H1 (cell line): Measurements from ENCODE around the gene RAD51B. TPM values are rescaled to one million over a fixed set of nuclear protein-coding genes. Genes with fewer than 3 reads are reported as not detected.

Source experiments
- CTCF ChIA-PET: fragments of 300-600 bp; sonication (Branson Sonifier 250); formaldehyde crosslinking; loops from one replicate; lab custom pipeline; 2021; ENCODE audit not compliant: partially characterized antibody; lab: Charles Lee
- POLR2A ChIA-PET: fragments of 300-600 bp; sonication (Branson Sonifier 250); formaldehyde crosslinking; loops from one replicate; lab custom pipeline; 2021; ENCODE audit warnings: inconsistent platforms; ENCODE audit not compliant: partially characterized antibody; lab: Charles Lee
- DNase-seq, 2 experiments: peaks; one replicate each; pipeline versions ENCODE4 v3.0.0 to v3.0.0-alpha.2; 2010 to 2022; ENCODE audit warnings: low spot score in 2 of 2, low read depth in 1 of 2, mixed read lengths in 1 of 2
- FAIRE-seq: peaks from 2 replicates; lab custom pipeline; 2011; peaks lifted over from hg19 to GRCh38; lab: Jason Lieb, UNC
- H2AFZ ChIP-seq: 2 replicates; pipeline ENCODE4 v1.8.1; 2012; ENCODE audit warnings: low read length, inconsistent platforms
- H2AK5ac ChIP-seq: 2 replicates; pipeline ENCODE4 v1.6.1; 2013; ENCODE audit warnings: low read depth, low read length
- H2BK120ac ChIP-seq: replicated peaks from 2 replicates; pipeline ENCODE3; 2013; ENCODE audit warnings: low read depth, low read length, inconsistent platforms
- H2BK12ac ChIP-seq: 2 replicates; pipeline ENCODE4 v1.6.1; 2013; ENCODE audit warnings: low read depth, low read length
- H2BK15ac ChIP-seq: 2 replicates; pipeline ENCODE4 v1.6.1; 2013; ENCODE audit warnings: low read length
- H2BK20ac ChIP-seq: 2 replicates; pipeline ENCODE4 v1.6.1; 2013; ENCODE audit warnings: low read length
- H2BK5ac ChIP-seq: 2 replicates; pipeline ENCODE4 v1.6.1; 2013; ENCODE audit warnings: low read depth, low read length
- H3K14ac ChIP-seq: 2 replicates; pipeline ENCODE4 v1.6.1; 2013; ENCODE audit warnings: inconsistent platforms; ENCODE audit not compliant: insufficient read length
- H3K18ac ChIP-seq: 2 replicates; pipeline ENCODE4 v1.6.1; 2013; ENCODE audit warnings: low read length; ENCODE audit errors: extremely low read depth
- H3K23ac ChIP-seq: 2 replicates; pipeline ENCODE4 v1.6.1; 2013; ENCODE audit warnings: inconsistent platforms; ENCODE audit not compliant: insufficient read length
- H3K23me2 ChIP-seq: 2 replicates; pipeline ENCODE4 v1.6.1; 2013; ENCODE audit warnings: low read depth, low read length
- H3K27ac ChIP-seq: 2 replicates; pipeline ENCODE4 v1.6.1; 2011; ENCODE audit warnings: low read depth, low read length, inconsistent platforms
- H3K27me3 ChIP-seq, 4 experiments: replicated peaks in 1 of 4; 1 replicate in 1 of 4; 2 replicates in 3 of 4; pipeline versions ENCODE4 v1.6.1 to v1.8.1; 2011 to 2013; ENCODE audit warnings: low read length in 3 of 4, mild to moderate bottlenecking in 3 of 4, inconsistent platforms in 2 of 4, mixed read lengths in 2 of 4, moderate library complexity in 1 of 4; ENCODE audit not compliant: control insufficient read depth in 3 of 4, insufficient read depth in 3 of 4; ENCODE audit errors: extremely low read depth in 1 of 4
- H3K36me3 ChIP-seq, 4 experiments: 2 replicates each; pipeline versions ENCODE4 v1.6.1 to v1.8.1; 2011 to 2013; ENCODE audit warnings: mild to moderate bottlenecking in 4 of 4, low read length in 3 of 4, moderate library complexity in 2 of 4, control low read depth in 1 of 4, inconsistent platforms in 1 of 4; ENCODE audit not compliant: insufficient read depth in 4 of 4, control insufficient read depth in 2 of 4
- H3K4ac ChIP-seq: replicated peaks from 2 replicates; pipeline ENCODE3; 2013; ENCODE audit warnings: low read length, low read depth, mixed read lengths, inconsistent platforms; ENCODE audit not compliant: insufficient read length
- H3K4me1 ChIP-seq, 4 experiments: replicated peaks in 1 of 4; 1 replicate in 1 of 4; 2 replicates in 3 of 4; pipeline versions ENCODE4 v1.6.1 to v1.8.1; 2011 to 2013; ENCODE audit warnings: low read length in 3 of 4, inconsistent platforms in 2 of 4, mixed read lengths in 1 of 4; ENCODE audit not compliant: insufficient read depth in 4 of 4, control insufficient read depth in 3 of 4
- H3K4me2 ChIP-seq, 2 experiments: 2 replicates each; pipeline versions ENCODE4 v1.6.1 to v1.8.1; 2011 to 2013; ENCODE audit warnings: low read depth in 2 of 2, low read length in 2 of 2, control low read depth in 1 of 2, inconsistent platforms in 1 of 2, mild to moderate bottlenecking in 1 of 2; ENCODE audit not compliant: insufficient read depth in 1 of 2
- H3K4me3 ChIP-seq, 4 experiments: fragments of 200-600, 300-600 bp in 1 of 4; sonication (generic), shearing (Covaris generic), sonication (Bioruptor Twin) in 1 of 4; 2 replicates each; pipeline versions ENCODE4 v1.5.1 to v1.8.1; 2011 to 2016; ENCODE audit warnings: low read length in 4 of 4, low read depth in 3 of 4, control low read depth in 2 of 4, inconsistent platforms in 2 of 4, mild to moderate bottlenecking in 2 of 4, mixed read lengths in 1 of 4, moderate library complexity in 1 of 4; ENCODE audit not compliant: insufficient read depth in 2 of 4; ENCODE audit errors: extremely low read depth in 1 of 4
- H3K56ac ChIP-seq: replicated peaks from 2 replicates; pipeline ENCODE3; 2013; ENCODE audit warnings: low read depth, mild to moderate bottlenecking, mixed read lengths, low read length, inconsistent platforms; ENCODE audit not compliant: insufficient read length
- H3K79me1 ChIP-seq: 2 replicates; pipeline ENCODE4 v1.6.1; 2013; ENCODE audit warnings: low read depth, low read length, control low read depth
- H3K79me2 ChIP-seq, 2 experiments: 2 replicates each; pipeline versions ENCODE4 v1.6.1 to v1.8.1; 2012 to 2013; ENCODE audit warnings: low read length in 2 of 2, mild to moderate bottlenecking in 2 of 2, inconsistent platforms in 1 of 2; ENCODE audit not compliant: insufficient read depth in 2 of 2, control insufficient read depth in 1 of 2
- H3K9ac ChIP-seq, 4 experiments: replicated peaks in 1 of 4; 1 replicate in 1 of 4; 2 replicates in 3 of 4; pipeline versions ENCODE4 v1.6.1 to v1.8.1; 2011 to 2013; ENCODE audit warnings: low read depth in 3 of 4, low read length in 3 of 4, control low read depth in 2 of 4, mild to moderate bottlenecking in 2 of 4, moderate library complexity in 2 of 4, inconsistent platforms in 1 of 4; ENCODE audit errors: extremely low read depth in 1 of 4
- H3K9me3 ChIP-seq, 2 experiments: 2 replicates each; pipeline versions ENCODE4 v1.6.1 to v1.8.1; 2012 to 2013; ENCODE audit warnings: mild to moderate bottlenecking in 2 of 2, moderate library complexity in 2 of 2, control low read depth in 1 of 2, inconsistent platforms in 1 of 2, low read depth in 1 of 2, low read length in 1 of 2, mixed read lengths in 1 of 2; ENCODE audit not compliant: insufficient read depth in 2 of 2
- H4K20me1 ChIP-seq, 2 experiments: replicated peaks in 1 of 2; 2 replicates each; pipeline versions ENCODE3 to v1.8.1; 2011 to 2013; ENCODE audit warnings: inconsistent platforms in 2 of 2, low read length in 2 of 2, mild to moderate bottlenecking in 1 of 2; ENCODE audit not compliant: insufficient read depth in 2 of 2, control insufficient read depth in 1 of 2
- H4K5ac ChIP-seq: 2 replicates; pipeline ENCODE4 v1.6.1; 2013; ENCODE audit warnings: low read length, low read depth, mixed read lengths, inconsistent platforms; ENCODE audit not compliant: insufficient read length
- H4K8ac ChIP-seq: 2 replicates; pipeline ENCODE4 v1.8.0; 2013; ENCODE audit warnings: mild to moderate bottlenecking, moderate library complexity, low read length, inconsistent platforms; ENCODE audit not compliant: insufficient read depth; ENCODE audit errors: extremely low read depth
- H4K91ac ChIP-seq: replicated peaks from 2 replicates; pipeline ENCODE3; 2013; ENCODE audit warnings: low read length, mixed read lengths, inconsistent platforms; ENCODE audit not compliant: insufficient read length
- CBX5 ChIP-seq: fragments of 300-800, 300-1000 bp; sonication (generic); IDR thresholded peaks from 2 replicates; pipeline ENCODE4 v1.7.1; 2016; ENCODE audit warnings: antibody characterized with exemption, low read length, low read depth
- SP1 ChIP-seq: IDR thresholded peaks from 2 replicates; pipeline ENCODE4 v1.6.1; 2011; ENCODE audit warnings: low read depth, low read length
- WGBS, 2 experiments: shearing (Covaris generic) in 1 of 2; methylation state at CpG; one replicate each; pipeline versions ENCODE4 v1.1.6 to v1.1.7; 2013 to 2015; ENCODE audit warnings: low lambda C conversion rate in 2 of 2, mixed read lengths in 2 of 2, inconsistent platforms in 1 of 2, low coverage in 1 of 2, missing lambda C conversion rate in 1 of 2; ENCODE audit not compliant: insufficient replicate concordance in 2 of 2, insufficient coverage in 1 of 2, insufficient read length in 1 of 2; ENCODE audit errors: extremely low coverage in 1 of 2, missing lambda C conversion rate in 1 of 2; 5-methylcytosine and 5-hydroxymethylcytosine counted together
- polyA plus RNA-seq, 7 experiments: library from polyadenylated mRNA; depleted of rRNA in 3 of 7; stranded (reverse) in 5 of 7; unstranded in 2 of 7; fragments of >200 nt in 5 of 7; fragments of 200-250 nt in 2 of 7; gene quantifications; 1 replicate in 5 of 7; 2 replicates in 1 of 7; 4 replicates in 1 of 7; pipeline versions ENCODE4 v1.2.1 to v1.2.3, GENCODE V29; 2011 to 2013; ENCODE audit warnings: missing spikeins in 2 of 7, mixed read lengths in 2 of 7
- total RNA-seq: library from RNA; stranded (reverse); fragmentation: NEBNext Ultra II Directional; extraction: Animal tissue kit (Norgen Biotek cat#: 25700); gene quantifications from 2 replicates; pipeline ENCODE4 v1.2.1, GENCODE V29; 2021

RAD51B gene
- total and polyA plus RNA-seq, 2 of the 8 experiments (the other 6 are each of a cell fraction or from before 2014, with no cell fraction given), result 3.9 to 14.9 TPM

DNA sequence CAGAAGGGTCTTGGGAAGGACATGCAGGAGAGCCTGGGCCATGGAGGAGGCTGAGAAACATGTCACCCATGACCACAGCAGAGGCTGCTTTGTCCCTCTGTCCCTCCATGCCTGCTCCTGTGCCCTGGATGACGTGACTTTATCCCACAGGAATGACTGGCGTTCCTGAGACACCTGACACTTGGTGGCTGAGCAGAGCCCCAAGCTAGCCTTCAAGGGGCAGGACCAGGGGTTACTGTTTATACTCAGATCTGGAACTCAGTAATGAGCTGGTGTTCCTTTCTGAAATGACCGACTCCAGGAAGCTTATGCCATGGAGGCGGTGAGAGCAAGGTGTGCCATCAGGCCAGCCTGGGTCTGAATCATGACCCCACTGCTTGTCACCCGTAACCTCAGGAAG, 929.1 kb downstream of the RAD51B start:
- Histone ChIP-seq H3K4ac (no peak overlapping the region), H2AFZ (no peak overlapping the region), H2BK20ac (no peak overlapping the region), H3K14ac (no peak overlapping the region), H3K79me1 (no peaks in the 10 kb centered on the region), H3K4me2 (no peak overlapping the region), H3K79me2 (no peaks in the 10 kb centered on the region), H3K23ac (no peak overlapping the region), H2BK12ac (no peak overlapping the region), H3K9ac (no peak overlapping the region), H4K91ac (no peak overlapping the region), H4K20me1 (no peaks in the 10 kb centered on the region), H3K56ac (no peak overlapping the region), H4K5ac (no peak overlapping the region), H3K27ac (no peak overlapping the region), H2BK15ac (0 out of 2 replicates have a peak overlapping the region, but pooled peaks have one; percentile 20), H3K4me1 (no peaks in the 10 kb centered on the region; a peak in 1 of 7 replicates), H3K4me3 (no peak overlapping the region), H2BK120ac (no peak overlapping the region), H3K27me3 (no peaks in the 10 kb centered on the region), H3K9me3 (no peaks in the 10 kb centered on the region), H2AK5ac (no peak overlapping the region), H3K36me3 (no peaks in the 10 kb centered on the region), H3K18ac (no peak overlapping the region), H4K8ac (no peak overlapping the region), H3K23me2 (no peaks in the 10 kb centered on the region), H2BK5ac (no peak overlapping the region)
- DNase-seq (no peak), FAIRE-seq (no peak)
- WGBS, 2 experiments, result 90% methylated on average over 5 of the region's 5 CpGs; no CpG with 5 or more reads in 1 of the 2 experiments
- ChIA-PET POLR2A (interaction anchor here (0.9 to 1.4 kb wide), 2 partner anchors 8 to 45 kb away, joined by 3 to 4 read pairs; partner anchors contain the start of gene ZFP36L1), CTCF (interaction anchor here (1.5 kb wide), 1 partner anchor 20 kb away, joined by 7 read pairs; no protein-coding TSS in a partner anchor)
- no peak for TF ChIP-seq CBX5
- TF ChIP-seq SP1, result no peak
